Stromal cell of bone marrow (primary cell): ENCODE results near the gene GPC3.
A peak's percentile ranks its signal among the peaks of the same experiment; 100 is the strongest.

Source experiments
- DNase-seq: peaks from one replicate; pipeline ENCODE4 v3.0.0-alpha.2; 2012; ENCODE audit warnings: low read depth

GPC3 gene

GRCh38 chrX:133884430-133885394 lies 100.7 kb downstream of the GPC3 start:
- no peak for DNase-seq

DNA sequence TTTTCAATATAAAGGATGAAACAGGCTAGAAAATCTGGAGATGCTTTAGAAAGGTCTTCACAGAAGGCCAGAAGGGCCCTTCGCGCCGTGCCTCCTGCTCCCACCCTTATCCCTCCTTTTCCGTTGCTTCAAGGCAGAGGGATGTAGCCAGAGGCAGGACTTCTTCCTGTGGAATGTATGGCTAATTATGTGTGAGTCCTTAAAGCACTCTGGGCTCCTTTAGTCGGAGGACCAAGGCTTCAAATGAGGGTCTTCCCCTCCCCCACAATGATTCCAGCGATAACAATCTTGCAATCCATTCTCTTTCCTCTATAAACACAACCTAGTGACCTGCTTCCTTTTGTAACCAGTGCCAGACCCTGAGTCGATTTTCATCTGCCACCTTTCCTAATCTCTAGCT lies 103.5 kb downstream of the GPC3 start:
- no peak for DNase-seq

GRCh38 chrX:133881007-133881406 lies 104.4 kb downstream of the GPC3 start:
- DNase-seq, result no peak

DNA sequence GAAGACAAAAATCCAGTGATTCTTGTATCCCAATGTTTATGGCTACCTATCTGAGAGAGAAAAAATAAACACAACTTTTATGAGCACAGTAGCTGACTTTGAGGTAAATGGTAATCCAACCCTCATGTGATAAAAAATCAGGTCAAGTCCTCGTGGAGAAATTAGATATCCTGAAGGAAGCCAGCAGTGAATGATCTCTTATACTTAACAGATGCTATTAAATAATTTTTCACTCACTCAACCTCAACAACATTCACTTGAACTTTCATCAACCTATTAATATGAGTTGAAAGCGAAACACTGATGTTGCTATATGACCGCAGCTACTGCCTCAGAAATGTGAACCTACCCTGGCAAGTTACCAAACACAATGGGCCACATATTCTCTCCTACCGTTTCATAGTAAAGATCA lies 105.4 kb downstream of the GPC3 start:
- DNase-seq, result no peak

DNA sequence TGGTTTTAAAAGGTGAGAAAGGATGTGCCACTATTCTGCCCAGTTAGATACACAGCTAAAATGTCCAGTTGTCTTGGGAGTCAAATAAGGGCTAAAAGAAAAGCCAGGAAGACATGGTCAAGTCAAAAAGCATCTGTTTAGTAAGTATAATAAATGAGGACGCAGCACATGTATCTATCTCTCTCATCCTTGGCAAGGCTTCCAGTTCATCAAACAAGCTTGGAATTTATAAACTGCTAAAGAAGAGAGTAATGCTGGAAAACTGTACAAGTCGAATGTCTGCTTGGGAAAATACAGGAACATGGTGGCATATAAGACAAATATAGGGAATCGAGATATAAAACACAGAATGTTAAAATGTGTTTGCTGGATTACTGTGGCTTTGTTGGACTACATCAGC lies 106.7 kb downstream of the GPC3 start:
- DNase-seq, result no peak

- DNase-seq, result no peak
Observed at GRCh38 chrX:133876646-133877045, 108.7 kb downstream of the GPC3 start.

GRCh38 chrX:133869270-133869669 lies 116.1 kb downstream of the GPC3 start:
- DNase-seq, result no peak

DNA sequence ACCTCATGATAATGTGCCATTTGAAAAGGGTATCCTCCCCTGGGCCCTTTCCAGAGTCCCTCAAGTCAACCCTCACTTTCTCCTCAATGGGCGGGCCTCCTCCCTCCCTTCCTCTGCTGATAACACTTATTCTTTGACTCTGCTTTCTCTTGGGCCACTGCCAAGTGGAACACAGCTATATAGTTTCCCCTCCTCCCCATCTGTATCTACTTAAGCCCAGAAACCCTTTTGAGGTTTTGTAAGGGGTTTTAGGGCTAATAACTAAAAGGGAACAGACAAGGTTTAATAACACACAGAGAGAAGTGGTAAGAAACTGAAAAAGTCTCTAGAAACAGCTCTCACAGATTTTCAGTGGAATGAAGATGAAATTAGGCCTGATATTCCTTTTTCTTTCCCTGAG lies 116.7 kb downstream of the GPC3 start:
- no peak for DNase-seq

DNA sequence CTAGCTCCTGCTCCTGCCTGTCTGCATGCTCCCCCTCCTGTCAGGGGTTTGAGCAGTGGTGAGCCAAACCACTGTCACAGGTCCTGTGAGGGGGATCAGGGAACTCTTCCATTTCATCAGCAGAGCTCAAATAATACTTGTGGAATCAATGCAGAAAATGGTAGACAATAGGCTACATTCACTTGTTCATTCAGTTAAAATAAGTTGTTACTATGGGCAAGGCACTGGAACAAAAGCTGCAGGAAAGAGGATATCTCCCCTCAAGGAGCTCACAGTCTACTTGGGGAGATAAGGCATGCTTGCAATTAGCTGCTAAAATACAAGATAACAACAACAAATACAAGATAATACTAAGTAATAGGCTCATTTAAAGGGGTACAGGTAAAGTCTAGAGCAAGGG lies 117.1 kb downstream of the GPC3 start:
- no peak for DNase-seq

DNA sequence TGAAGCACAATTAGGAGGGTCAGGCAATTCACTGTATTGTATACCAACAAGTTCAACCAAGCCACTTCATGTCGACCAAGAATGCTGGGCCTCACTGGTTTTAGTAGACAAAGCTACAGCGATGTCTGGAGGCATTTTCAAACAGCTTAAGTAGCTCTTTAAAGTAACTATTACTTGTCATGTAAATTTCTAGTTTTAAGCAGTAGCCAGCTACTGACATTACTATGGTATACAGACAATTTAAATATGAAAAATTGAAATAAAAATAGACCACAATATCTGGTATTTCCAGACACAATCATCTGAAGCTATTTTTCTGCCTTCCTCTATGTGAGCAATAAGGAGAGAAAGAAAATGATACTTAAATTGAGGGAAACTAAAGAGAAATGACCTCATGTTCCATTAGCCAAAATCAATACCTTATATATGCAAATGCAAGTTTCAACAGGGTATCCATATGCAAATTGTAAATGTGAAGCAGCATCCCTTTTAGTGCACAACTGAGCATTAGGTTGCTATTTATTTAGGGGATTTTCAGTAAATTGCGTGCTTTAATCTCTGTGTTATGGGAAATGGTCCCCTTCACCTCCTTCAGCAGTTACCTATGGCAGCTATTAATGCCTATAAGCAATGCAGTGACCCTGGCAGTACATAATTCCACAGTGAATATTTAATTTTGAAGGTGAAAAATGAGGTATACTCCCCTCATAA lies 119.5 kb downstream of the GPC3 start:
- no peak for DNase-seq

DNA sequence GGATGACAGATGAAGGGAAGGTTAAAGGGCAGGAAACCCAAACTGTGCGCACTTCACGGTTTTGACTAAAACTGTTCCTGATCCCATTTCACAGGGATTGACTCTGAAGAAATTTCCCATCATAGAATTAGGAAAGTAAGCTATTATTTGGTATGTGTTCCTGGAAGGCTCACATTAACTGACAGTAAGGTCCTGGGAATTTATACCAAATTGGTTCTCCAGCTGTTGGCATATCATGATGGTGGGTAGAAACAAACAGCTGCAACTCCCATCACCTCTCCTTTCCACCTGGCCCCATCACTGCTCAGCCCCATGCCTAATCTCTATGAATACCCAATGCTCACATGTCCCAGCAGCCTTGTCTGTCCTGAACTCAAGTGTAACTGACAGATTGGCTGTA lies 121.2 kb downstream of the GPC3 start:
- no peak for DNase-seq

DNA sequence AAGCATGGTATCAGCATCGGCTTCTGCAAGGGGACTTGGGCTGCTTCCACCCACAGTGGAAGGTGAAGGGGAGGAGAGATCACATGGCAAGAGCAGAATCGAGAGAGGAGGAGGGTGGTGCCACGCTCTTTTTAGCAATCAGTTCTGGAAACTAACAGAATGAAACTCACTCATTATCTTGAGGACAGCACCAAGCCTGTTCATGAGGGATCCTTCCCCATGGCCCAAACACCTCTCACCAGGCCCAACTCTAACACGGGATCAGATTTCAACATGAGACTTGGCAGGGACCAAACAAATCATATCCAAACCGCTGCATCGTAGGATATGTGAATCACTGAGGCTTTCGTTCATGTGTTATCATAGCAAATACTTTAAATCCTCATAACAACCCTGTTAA lies 125.5 kb downstream of the GPC3 start:
- peak; percentile 41 for DNase-seq

- no peak for DNase-seq
Observed at GRCh38 chrX:133859336-133859735, 126.1 kb downstream of the GPC3 start.

DNA sequence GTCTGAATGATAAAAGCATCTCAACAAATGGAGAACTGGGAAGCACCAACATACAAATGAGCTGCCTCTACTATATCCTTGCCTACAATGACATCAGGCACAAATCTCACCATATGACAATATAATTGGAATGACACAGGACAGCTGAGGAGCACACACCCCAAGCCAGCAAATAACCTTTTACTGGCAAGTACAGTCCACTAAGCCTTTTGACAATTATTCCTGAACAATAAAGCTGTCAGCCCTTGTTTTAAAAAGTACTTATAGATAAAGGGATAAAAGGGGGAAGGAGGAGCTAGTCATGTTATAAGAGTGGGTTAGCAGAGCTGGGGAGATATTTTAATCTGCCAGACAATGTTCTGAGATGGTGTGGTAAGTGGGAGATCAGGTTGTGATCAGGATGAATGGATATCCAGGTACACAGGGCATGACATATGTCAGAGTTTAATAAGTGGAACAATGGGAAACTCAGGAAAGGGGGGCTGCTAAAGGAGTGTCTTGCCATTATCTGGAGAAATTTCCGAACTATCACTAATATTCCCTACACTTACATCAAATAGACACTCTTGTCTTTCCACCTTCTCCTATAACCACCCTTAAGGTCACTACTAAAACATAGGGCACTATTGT lies 127.6 kb downstream of the GPC3 start:
- DNase-seq, result no peak

DNA sequence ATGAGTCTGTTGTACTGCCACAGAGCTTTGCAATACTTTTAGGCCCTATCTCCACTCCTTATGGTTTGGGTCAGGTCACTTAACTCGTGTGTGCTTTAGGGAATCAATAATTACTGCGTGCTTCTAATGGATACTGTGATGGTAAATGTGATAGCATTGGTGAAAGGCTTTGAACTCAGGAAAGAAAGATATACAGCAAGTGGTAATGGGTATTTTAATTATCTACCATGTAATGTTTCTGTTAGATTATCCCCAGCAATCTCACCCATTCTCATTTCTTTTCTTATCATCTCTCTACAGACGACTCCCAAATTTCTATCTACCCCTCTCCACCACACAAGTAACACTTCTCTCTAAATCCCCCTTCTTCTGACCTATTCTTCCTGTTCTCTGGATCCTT lies 128.6 kb downstream of the GPC3 start:
- DNase-seq, result no peak

- DNase-seq, result no peak
Observed at GRCh38 chrX:133854290-133854689, 131.1 kb downstream of the GPC3 start.

- DNase-seq, result no peak
Observed at GRCh38 chrX:133852837-133853356, 132.5 kb downstream of the GPC3 start.

- no peak for DNase-seq
Observed at GRCh38 chrX:133852401-133852800, 133.0 kb downstream of the GPC3 start.

- no peak for DNase-seq
Observed at GRCh38 chrX:133850399-133850798, 135.0 kb downstream of the GPC3 start.

DNA sequence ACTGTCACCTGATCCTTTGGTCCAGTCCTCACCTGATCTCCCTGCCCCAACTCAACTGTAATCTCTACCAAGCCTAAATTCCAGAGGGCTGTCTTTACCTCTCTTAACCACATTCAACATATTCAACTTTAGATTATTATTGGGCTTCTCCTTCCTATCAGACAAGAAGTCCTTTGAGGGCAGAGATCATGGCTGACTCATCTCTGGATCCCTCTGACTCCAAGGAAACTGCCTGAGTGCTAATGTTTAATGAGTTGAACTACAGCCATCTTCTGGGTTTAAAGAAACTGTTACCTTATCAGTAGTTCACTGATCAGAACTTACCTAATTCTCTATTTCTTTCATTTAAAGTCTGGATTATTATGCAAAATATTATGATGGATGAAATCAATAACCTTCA lies 135.7 kb downstream of the GPC3 start:
- no peak for DNase-seq

DNA sequence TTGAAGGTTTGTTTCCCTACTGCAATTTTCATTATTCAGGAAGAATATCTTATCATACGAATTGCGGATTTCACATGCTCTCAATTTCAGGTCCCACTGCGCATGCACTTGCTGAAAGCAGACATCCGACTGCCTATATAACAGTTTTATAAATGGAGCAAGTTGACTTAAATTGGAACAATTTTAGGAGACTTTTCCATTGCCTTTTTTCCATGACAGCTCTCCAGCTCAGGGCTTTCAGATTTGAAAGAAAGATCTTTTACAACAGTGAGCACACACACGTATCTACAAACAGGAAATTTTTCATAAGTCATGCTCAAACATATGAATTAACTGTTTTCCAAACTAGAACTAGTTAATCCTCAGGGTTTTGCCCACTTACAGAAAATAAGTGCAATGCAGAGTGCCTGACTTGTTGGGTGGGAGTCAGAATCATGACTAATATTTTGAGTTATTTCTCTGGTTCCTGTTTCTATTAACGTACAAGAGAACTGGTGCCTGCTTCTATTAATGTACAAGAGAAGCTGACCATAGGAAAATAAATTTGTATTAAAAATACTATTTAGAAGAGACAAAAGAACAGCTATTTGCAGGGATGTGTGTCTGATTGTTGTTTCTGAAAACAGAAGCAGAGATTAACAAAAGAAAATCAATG lies 137.9 kb downstream of the GPC3 start:
- DNase-seq, result no peak

DNA sequence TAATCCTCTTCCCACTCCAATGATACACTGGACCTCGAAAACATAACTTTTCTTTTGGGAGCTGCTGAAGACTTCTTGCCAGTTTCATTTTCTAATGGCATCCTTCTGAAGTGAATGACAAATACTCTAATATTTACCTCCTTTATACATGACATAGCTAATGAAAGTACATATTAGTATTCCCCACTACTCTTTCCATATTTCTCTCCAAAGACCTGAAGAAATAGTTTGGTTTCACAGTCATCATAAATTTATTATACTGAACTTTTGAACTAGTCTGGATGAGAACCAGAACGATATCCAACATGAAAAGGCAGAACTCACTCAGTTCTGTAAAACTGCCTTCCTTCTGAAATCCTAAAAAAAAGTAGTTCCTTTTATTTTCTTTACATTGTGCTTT lies 139.1 kb downstream of the GPC3 start:
- no peak for DNase-seq
